Dermis microvascular lymphatic vessel endothelial cell (primary cell): Measurements from ENCODE around the gene KRTAP4-5. TPM values are rescaled to one million over a fixed set of nuclear protein-coding genes. Genes with fewer than 3 reads are reported as not detected.
A peak's percentile ranks its signal among the peaks of the same experiment; 100 is the strongest.
"Not testable (repeated sequence)": the region's sequence is repeated elsewhere in the genome, so short reads cannot be mapped to it uniquely, and the experiment has no call there.

ENCODE experiments used
- DNase-seq, 2 donors: peaks; one replicate each; pipeline versions ENCODE4 v3.0.0 to v3.0.0-alpha.2; 2010; ENCODE audit warnings: low read depth in 2 of 2
- total RNA-seq: library from RNA; depleted of rRNA; stranded (reverse); fragments of >200 nt; gene quantifications from 2 replicates; pipeline ENCODE4 v1.2.1, GENCODE V29; 2014

KRTAP4-5 gene
- total RNA-seq, 1 donor from 2014 or later = not detected

DNA sequence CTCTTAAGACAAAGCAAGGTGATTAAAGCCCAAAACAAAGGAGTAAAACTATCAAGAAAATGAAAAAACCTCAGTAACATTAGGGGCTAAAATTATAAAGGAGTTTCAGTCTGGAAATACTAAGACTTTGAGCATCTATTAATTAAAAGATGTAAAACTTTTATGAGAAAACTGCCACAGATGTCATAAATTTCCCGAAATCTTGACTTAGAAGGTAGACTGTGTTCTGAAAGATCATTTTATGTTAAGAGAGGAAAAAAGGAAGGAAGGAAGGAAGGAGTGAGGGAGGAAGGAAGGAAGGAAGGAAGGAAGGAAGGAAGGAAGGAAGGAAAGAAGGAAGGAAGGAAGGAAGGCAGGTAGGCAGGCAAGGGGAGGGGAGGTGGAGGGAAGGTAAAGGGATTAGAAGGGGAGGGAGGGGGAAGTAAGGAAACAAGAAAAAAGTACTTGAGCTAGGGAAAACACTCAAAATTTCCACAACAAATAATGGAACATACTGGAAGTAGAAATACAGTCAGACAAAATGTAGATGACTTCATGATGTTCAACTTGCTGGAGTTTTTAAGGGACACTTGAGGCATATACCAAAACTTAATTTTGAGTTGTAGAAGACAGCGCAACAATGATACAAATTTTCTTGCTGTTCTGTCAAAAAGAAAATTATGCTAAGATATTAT, 2.0 kb downstream of the KRTAP4-5 start:
- DNase-seq = no peak

DNA sequence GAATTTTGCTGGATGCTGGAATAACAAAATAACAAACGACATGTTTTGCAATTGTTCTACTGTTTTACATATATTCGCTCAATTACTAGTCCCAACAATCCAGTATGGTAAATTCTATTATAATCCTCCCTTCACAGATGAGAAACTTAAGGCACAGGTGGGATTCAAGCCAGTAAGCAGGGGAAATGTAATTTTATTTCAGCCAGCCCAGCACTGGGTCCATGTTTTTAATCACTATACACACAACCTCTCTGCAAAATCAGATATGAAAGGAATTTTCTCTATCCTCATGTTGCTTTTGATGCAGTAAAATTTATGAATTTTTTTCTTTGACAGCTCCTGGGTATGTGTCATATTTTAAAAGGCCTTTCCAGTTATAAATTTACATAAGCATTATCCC, 4.4 kb downstream of the KRTAP4-5 start:
- no peak for DNase-seq

DNA sequence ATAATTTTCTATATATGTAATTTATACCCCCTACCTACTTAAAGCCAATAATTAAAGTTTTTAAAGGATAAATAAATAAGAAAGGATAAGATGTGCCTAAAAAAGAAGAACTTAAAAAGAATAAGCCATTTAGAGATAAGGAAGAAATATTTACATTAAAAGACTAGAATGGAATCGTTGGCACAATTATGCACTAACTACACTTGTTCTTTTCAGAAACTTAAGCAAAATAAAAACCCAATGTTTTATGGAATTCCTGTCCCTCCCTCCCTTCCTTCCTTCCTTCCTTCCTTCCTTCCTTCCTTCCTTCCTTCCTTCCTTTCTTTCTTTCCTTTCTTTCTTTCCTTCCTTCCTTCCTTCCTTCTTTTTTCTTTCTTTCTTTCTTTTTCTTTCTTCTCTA, 4.8 kb downstream of the KRTAP4-5 start:
- DNase-seq = no peak

DNA sequence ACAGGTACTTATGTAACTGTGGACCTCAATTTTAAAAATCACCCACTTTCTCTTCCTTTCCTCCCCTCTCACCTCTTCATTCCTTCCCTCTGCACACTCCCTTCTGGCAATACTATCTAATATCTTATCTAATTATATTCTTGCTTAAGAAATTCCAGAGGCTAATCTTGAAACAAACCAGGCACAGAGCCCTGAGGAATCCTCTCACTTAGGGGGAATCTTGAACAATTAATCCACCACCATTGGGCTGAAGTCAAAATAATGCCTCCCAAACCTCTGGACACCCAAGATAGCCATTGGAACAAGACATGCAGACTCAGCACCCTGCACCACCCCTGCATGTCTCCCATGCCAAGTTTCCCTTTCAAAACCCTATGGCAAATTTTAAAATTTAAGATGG, 8.3 kb downstream of the KRTAP4-5 start:
- no peak for DNase-seq

DNA sequence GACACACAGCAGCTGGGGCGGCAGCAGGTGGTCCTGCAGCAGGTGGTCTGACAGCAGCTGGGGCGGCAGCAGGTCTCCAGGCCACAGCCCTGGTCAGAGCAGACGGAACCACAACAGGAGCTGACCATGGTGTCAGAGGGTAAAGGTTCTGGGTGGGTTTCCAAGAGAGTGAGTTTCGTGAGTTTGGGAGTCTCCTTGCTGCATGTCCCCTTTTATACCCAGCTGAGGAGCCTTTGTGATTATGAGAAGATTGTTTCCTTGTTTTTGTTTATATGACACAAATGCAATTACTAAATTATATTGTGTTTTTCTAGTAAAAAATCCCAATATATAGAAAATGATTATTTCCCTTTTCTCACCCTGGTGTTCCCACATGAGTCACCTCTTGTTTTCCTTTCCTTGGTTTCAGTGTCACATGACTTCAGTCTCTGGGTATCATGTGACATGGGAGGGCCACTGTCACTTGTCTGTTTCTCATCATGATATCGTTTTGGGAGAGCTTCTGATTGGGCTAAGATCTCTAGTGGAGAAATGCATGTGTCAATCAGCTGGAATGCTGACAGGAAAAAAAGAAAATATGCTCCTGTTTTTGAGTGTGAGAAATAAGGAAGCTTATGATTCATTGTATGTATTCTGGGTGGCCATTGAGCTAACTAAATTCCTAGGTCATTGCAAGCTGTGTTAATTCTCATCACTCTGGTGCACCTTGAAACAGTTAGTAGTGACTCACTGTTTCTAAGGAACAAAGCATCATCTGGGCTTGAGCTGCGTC, 9.1 kb downstream of the KRTAP4-5 start, which contains the start of gene KRTAP4-6:
Gene KRTAP4-6 (minus strand): TSS at position 185 of the 772 bp plus-strand sequence. CDS start 57 bp downstream, at position 128.
- peak in 1 of 2 donors; percentile 48 for DNase-seq

DNA sequence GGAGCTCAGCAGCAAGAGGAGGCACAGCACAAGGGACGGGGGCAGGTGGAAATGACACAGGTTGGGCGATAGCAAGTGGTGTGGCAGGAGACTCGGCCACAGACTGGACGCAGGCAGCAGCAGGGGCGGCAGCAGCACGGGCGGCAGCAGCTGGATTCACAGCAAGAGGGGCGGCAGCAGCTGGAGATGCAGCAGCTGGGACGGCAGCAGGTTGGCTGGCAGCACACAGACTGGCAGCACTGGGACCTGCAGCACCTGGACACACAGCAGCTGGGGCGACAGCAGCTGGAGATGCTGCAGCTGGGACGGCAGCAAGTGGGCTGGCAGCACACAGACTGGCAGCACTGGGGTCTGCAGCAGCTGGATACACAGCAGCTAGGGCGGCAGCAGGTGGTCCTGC, 9.8 kb downstream of the KRTAP4-5 start:
- DNase-seq = not testable (repeated sequence)

DNA sequence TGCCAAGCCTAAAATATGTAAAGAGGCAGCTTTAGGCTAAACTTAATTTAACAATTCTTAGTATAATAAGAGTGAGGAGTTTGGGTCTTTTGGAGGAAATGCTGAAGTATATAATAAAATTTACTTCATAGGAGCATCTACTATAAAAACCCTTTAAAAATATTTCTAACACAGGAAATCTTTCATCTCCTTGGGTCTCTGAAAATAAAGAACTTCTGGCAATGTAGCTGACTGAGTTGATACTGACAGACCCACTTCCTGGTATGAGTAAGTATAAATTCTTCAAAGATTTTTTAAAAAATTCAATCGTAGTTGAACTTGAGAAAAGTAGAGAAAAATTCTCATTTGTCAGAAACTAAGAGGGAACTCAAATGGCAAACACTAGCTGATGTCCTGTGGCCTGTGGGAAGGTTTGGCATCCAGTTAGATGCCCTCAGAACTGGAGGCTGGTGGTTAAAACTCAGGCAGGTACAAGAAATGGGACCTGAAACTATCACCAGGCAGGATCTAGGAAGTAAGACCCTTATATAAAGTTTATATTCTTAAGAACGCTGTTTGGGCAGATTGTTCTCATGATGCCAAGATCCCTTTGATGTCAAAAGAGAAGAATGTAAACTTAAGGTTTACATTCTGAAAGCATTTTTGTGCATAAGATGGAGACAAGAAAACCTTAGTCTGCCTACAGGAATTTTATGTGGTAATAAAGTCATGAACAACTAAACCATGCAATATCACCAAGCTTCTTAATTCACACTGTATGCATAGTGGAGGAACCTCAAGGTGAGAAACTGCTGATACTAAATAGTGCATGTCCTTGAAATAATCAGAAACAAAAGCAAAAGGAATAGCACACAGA, 15.5 kb downstream of the KRTAP4-5 start:
- no peak for DNase-seq

DNA sequence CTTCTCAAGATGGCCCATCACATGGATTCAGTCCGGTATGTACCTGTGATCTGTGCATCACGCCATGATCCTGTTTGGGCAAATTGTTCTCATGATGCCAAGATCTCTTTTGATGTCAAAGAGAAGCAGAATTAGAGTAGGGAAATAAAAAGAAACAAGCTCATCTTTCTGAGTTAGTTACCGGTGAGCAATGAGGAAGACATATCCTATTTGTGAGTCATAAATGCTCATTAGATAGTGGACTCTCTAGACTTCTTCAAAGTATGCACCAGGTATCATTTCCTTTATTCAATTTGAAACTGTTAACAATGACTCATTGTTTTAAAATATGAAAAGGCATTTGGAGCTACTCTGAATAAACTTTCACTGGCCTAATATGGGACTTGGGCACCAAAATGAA, 17.6 kb downstream of the KRTAP4-5 start:
- DNase-seq = no peak

DNA sequence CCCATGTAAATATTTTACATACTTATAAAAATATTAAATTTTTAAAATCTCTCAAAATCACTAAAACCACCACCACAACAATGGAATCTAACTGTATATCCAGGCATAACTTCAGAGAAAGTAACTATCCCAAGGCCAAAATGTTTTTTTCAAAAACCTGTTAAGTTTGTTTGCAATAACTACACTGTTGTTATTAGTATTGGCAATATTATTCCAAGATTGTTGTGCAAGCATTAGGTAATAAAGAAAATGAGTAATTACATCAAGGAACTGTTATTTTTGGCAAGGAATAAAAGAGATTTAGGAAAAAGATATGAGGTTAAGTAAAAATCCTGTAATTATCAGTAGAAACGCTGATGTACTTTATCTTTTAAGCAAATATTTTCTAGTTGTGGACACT, 22.3 kb downstream of the KRTAP4-5 start:
- DNase-seq = no peak

DNA sequence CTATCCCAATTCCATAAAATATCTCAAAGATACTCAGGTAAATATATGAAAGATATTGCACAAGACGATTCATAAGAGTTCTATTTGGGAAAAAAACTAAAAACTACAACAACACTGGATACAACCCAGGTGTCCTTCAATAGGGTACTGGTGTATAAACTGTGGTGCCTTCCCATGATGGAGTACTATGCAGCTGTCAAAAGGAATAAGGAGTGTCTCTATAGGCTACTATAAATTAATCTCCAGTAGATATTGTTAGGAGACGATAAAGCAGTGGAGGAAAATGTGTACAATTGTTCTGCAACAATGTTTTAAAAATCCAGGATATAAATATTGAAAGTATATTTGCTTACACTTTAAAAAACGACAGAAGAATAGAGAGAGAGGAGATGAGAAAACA, 23.2 kb downstream of the KRTAP4-5 start:
- DNase-seq = no peak

DNA sequence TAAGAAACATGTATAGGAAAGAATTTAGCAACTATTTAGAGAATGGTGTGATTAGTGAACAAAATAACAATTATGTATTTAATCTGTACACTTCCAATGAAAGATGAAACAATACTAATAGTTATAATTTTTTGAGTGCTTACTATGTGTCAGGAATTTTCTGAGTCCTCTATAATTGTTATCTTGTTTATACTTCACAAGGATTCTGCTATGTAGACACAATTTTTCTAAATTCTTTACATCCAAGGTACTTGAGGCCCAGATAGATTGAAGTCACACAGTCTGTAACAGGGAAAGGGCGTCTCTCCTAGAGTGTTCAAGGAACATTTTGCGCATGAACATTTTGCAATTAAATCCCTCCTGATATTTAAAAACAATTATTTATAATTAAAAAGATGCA, 24.6 kb downstream of the KRTAP4-5 start:
- no peak for DNase-seq

DNA sequence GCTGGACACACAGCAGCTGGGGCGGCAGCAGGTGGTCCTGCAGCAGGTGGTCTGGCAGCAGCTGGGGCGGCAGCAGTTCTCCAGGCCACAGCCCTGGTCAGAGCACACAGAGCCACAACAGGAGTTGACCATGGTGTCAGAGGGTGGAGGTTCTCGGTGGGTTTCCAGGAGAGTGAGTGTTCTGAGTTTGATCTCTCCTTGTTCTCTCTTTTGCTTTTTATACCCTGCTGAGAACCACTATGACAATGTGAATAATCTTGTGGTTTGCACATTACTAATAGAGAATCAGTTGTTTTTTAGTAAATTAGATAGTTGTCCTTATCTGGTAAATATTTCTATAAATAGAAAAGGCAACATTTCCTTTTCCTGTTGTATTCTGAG, 25.6 kb downstream of the KRTAP4-5 start, which contains the start of gene KRTAP4-12:
Gene KRTAP4-12 (minus strand): TSS at position 192 of the 381 bp plus-strand sequence. CDS start 60 bp downstream, at position 132.
- not testable (repeated sequence) for DNase-seq

DNA sequence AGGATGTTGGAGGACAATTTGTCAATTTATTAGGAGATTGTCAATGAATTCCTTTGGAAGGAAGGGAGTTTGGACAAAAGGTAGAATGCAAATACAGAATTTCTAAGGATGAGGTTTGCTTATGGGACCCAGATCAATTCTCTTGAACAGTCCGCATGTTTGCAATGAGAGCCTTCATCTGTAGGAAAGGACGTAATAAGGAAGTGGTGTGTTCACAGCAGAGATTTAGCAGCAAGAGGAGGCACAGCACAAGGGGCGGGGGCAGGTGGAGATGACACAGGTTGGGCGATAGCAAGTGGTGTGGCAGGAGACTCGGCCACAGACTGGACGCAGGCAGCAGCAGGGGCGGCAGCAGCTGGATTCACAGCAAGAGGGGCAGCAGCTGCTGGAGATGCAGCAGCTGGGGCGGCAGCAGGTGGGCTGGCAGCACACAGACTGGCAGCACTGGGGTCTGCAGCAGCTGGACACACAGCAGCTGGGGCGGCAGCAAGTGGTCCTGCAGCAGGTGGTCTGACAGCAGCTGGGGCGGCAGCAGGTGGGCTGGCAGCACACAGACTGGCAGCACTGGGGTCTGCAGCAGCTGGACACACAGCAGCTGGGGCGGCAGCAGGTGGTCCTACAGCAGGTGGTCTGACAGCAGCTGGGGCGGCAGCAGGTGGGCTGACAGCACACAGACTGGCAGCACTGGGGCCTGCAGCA, 26.2 kb downstream of the KRTAP4-5 start:
- not testable (repeated sequence) for DNase-seq

DNA sequence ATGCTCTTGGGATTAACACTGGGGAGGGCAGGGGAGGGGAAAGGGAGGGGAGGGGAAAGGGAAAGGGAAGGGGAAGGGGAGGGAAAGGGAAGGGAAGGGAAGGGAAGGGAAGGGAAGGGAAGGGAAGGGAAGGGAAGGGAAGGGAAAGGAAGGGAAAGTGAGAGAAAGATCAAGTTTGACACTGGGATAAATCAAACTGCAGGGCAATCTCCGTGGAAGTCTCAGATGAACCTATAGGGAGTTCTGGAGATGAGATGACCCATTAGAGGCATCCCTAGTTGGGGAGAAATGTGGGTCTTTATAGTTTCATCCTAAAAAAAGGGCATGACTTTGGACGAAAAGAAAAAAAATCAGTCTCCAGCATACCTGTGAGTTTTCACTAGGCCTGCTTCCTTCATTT, 27.9 kb downstream of the KRTAP4-5 start:
- no peak for DNase-seq

DNA sequence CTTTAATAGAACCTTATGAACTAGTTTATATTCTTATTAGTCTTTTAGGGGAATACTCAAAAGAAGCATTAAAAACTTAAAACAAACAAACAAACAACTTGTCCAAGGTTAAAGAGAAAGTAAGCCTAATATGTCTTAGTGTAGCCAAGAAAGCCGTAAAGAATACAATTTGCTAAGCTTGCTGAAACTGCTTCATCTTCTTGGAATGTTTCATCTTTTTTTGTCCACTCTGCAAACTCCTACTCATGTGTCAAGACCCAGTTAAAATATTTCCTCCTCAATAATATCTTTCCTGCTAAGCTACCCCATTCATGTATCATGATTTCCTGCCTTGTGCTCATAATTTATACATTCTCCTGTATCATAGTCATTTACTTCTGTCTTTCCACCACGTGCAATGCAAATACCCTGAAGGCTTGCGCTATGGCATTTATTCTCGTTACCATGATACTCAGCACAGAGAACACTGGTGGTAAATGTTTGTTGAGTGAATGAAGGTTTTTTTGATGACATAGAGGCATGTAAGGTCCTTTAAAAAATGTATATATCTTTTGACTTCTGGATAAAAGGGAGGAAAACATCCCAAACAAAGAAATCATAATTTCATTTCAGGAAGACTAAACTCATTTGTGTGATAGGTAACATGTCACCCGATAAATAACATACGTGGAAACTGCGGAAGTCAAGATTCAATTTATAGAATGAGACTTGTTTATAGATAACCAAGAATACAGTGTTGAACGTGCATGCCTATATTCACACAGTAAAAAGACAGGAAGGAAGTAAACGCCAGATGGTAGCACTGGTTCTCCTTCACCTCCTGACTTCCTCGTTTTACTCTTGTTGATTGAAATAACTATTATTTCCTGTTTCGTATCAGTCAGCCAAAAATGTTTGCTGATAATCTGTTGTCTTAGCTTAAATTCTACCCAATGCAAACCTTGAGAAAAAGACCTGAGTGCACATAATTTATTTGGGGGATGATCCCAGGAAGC, 29.6 kb downstream of the KRTAP4-5 start:
- peak; percentile 36 to 72 for DNase-seq

DNA sequence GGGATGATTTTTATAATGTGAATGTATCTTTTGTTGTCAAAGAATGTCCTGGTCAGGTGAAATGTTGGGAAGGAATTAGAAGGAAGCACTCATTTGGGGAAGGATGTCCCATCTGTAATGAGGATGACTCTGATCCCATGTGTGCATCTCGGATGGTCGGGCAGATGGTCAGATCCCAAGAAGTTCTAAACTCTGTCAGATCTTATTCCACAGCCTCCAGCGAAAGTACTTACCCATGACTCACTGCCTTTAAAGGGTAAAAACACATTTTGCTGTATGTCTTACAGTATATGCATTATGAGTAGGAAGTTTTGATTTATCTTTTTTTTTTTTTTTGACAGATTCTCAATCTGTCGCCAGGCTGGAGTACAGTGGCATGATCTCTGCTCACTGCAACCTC, 30.9 kb downstream of the KRTAP4-5 start:
- no peak for DNase-seq

DNA sequence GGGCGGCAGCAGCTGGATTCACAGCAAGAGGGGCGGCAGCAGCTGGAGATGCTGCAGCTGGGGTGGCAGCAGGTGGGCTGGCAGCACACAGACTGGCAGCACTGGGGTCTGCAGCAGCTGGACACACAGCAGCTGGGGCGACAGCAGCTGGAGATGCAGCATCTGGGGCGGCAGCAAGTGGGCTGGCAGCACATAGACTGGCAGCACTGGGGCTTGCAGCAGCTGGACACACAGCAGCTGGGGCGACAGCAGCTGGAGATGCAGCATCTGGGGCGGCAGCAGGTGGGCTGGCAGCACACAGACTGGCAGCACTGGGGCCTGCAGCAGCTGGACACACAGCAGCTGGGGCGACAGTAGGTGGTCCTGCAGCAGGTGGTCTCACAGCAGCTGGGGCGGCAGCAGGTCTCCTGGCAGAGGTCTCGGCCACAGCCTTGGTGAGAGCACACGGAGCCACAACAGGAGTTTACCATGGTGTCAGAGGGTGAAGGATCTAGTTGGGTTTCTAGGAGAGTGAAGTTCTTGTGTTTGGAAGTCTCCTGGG, 31.7 kb downstream of the KRTAP4-5 start, which contains the start of gene KRTAP4-11:
Gene KRTAP4-11 (minus strand): TSS at position 528 of the 541 bp plus-strand sequence. CDS start 58 bp downstream, at position 470.
- not testable (repeated sequence) for DNase-seq

DNA sequence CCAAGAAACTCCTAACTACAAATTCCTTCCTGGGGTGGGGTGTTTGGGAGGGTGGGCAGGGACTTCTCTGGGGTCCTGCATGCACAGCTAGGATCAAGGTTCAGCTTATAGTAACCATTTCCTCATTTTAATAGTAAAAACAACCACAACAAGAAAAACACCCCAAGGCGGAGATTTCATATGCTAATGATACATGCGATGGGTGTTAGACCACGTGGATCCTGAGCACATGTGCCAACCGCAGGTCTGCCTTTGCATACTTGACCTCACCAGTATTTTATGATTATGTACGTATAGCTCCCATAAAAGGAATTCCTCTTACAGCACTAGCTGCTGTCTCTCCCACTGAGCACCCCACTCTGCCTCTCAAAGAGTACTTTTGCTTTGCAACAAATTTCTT, 33.3 kb downstream of the KRTAP4-5 start:
- no peak for DNase-seq

DNA sequence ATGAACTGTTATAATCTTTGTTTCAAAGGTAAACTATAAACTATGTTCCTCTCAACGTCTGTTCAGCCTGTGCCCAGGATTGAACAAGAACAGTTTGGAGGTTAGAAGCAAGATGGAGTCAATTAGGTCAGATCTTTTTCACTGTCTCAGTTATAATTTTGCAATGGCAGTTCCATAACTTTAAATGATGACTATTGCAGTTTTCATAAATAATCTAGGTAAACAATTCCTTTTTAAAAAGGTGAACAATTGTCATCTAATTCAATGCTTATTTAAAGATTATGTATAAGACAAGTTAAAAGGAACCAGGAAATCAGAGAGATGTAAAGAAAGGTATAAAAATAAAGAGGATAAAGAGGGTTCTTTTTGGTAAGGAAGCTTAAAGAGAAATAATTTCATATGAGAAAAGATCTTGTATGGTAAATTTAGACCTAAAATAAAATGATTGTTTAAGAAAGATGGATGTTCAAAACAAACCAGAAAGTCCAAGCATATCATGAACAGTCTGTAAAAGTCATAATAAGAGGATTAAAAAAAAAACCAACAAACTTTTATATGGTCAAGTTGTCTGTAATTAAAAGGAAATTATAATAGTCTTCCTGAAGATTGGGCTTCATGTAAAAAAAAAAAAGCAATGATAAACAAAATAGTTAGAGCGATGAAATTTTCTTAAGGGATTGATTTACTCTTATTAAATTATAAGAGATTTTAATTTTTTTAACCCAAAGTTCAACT, 38.3 kb downstream of the KRTAP4-5 start:
- no peak for DNase-seq
